ELF-1 (cell line): ENCODE data around the gene ZCCHC3.
A peak's percentile ranks its signal among the peaks of the same experiment; 100 is the strongest.

Source experiments
- DNase-seq: peaks from one replicate; pipeline ENCODE4 v3.0.0-alpha.2; 2016; ENCODE audit warnings: low read depth, low spot score

The ZCCHC3 gene

DNA sequence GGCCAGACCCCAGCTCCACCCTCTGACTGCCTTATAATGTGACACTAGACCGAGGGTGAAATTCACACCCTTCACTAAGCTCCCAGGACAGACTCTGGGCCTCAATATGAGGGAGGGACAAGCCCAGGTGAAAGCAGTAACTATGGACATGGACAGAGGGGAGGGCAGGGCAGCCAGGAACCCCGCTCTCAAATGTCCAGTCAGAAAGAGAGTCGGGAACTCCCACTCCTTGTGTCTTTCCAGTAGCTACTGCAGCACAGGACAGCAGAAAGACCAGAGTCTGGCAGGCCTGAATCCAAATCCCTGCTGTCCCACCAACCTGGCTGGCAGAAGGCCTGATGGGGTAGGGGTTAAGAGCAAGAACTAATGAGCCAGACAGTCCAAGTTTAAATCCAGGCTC lies 13.2 kb upstream of the ZCCHC3 start:
- DNase-seq = no peak

DNA sequence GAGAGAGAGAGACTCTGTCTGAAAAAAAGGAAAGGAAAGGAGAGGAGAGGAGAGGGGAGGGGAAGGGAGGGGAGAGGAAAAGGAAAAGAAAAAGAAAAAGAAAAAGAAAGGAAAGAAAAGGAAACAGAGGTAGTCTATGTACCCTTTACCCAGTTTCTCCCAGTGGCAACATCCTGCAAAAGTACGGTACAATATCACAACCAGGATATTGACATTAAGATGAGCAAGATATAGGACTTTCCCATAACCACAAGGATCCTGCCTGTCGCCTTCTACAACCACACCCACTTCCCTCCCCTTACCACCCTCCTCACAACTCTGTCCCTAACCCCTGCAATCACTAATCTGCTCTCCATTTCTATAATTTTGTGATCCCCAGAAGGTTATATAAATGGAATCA lies 10.9 kb upstream of the ZCCHC3 start:
- DNase-seq = no peak

DNA sequence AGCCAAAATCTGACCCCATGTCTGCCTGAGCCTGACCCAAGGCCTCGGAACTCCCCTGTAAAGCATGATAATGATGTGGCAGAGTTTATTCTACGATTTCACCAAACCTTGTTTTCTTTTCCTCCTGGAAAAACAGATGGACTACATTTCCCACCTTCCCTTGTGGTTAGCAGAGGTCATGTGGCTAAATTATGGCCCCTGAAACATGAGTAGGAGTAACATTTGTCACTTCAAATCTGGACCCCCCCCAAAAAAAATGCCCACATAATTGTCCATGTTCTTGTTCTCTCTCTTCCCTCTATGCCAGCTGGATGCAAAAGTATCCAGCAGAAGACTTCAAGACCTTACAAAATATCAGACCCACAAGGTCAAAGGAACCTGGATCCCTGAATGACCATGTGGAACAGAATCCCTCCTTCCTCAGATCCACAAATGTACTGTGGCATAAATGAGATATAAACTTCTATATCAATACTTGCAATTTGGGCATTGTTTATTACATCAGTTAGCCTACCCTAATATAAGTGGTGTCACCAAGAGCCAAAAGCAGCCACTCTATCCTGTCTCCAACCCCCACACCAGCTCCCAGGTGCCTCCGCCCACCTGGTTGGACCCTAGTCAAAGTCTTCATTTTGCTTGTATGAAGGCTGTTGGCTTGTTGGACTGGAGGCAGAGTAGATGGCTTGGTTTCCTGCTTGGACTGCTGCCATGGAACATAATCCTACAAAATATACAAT lies 8.2 kb upstream of the ZCCHC3 start:
- no peak for DNase-seq

DNA sequence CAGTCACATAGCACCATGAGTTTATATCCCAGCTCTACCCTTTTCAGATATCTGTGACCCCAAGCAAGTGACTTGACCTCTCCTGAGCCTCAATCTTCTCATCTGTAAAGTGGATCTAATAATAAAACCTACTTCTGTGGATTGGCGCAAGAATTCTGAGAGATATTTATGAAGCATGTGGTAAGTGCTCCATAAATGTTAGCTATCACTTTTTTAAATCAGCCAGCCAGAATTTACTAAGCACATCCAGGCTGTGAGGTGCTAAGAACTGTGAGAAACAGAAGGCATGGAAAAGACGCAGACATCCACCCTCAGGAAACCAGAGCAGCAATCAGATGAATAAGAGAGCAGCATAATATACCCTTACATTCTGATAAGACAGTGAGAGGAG lies 7.7 kb upstream of the ZCCHC3 start:
- DNase-seq = no peak

DNA sequence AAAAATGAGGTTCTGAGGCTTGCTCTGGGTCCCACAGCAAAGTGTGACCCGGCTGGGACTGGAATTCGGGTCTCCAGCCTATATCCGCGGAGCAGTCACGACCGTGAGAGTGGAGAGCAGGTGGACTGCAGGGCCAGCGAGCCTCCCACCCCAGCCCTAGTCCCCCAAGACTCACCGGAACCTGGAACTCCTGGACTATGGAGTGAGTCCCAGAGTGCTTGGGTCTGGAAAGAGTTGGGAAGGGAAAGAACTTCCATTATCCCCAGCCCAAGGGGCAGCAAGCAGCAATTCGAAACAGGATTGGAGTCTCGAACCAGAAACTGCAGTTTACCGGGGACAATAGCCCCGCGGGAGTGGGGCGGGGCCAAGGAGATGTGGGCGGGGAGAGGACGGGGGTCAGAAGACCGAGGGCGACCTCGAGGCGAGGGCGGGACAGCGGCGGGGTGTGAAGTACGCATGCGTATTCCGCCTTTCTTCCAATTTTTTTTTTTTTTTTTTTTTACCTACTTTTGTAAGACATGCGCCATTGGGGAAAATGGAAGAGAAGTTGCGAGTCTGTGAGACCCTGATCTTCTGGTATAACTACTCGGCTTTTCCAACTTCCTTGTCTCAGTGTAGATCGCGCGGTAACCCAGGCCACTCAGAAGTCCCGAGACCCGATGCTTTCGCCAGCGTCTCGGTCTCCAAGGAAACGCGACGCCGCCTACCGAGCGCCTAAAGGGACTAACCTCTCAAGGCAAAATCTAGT lies 7.1 kb upstream of the ZCCHC3 start, which contains the start of gene C20orf96:
Gene C20orf96 (minus strand): TSS at position 667 of the 748 bp plus-strand sequence. CDS start 140 bp downstream, at position 527.
- peak; percentile 93 for DNase-seq

DNA sequence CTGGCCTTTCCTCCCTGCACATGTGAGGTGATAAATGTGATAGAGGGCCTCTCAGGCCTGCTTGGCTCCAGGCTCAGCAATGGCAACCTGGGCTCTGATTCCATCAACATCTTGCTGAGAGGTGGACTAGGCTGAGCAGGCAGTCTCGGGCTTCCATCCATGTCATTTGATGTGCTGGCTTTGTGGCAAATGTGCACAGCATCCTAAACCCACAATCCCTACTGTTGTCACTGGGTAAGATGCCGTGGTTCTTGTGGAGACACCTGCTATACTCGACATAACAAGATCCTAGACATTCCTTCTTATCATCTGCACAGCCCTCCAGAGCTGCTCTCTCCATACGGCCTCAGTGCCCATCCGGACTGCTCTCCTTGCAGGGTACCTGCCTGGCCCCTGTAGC lies 2.8 kb upstream of the ZCCHC3 start:
- DNase-seq = no peak

DNA sequence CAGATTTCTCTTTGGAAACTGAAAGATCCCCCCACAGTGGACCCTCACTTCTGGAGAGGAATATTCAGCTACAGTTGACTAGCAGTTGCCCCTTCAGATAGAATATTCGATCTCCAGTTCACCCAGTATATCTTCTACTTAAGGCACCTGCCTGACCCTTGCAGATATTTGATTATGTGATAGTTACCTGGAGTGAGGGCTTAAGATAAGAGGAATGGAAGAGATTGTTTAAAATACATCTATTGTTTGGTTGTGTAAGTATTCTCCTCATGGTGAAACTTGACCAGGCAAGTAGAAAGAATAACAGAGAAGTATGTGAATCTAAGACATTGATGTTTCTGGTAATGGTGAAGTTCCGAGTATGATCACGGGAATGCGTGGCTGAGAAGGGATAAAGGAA lies 1.6 kb upstream of the ZCCHC3 start:
- no peak for DNase-seq

DNA sequence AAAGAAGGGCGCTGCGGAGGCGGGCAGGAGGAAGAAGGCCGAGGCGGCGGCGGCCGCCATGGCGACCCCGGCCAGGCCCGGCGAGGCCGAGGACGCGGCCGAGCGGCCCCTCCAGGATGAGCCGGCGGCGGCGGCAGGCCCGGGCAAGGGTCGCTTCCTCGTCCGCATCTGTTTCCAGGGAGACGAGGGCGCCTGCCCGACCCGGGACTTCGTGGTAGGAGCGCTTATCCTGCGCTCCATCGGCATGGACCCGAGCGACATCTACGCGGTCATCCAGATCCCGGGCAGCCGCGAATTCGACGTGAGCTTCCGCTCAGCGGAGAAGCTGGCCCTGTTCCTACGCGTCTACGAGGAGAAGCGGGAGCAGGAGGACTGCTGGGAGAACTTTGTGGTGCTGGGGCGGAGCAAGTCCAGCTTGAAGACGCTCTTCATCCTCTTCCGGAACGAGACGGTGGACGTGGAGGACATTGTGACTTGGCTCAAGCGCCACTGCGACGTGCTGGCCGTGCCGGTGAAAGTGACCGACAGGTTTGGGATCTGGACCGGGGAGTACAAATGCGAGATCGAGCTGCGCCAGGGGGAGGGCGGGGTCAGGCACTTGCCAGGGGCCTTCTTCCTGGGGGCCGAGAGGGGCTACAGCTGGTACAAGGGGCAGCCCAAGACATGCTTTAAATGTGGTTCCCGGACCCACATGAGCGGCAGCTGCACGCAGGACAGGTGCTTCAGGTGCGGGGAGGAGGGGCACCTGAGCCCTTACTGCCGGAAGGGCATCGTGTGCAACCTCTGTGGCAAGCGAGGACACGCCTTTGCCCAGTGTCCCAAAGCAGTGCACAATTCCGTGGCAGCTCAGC lies 780 bp downstream of the ZCCHC3 start:
- peak; percentile 45 for DNase-seq

DNA sequence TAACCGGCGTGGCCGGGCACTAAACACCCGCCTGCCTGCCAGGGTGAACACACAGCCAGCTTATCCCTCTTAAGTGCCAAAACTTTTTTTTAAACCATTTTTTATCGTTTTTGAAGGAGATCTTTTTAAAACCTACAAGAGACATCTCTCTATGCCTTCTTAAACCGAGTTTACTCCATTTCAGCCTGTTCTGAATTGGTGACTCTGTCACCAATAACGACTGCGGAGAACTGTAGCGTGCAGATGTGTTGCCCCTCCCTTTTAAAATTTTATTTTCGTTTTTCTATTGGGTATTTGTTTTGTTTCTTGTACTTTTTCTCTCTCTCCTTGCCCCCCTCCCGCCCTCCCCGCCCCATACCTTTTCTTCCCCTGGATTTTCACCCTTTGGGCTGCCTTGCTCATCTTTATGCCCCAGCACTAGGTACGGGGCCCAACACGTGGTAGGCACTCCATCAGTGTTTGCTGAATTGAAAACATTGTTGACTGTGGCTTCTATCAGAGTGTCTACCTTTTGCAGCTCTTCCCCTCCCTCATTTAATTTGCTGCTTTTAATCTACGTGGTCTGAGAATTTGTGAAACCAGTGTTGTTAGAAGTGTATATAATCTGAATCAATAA lies 1.5 kb downstream of the ZCCHC3 start:
- DNase-seq = no peak

DNA sequence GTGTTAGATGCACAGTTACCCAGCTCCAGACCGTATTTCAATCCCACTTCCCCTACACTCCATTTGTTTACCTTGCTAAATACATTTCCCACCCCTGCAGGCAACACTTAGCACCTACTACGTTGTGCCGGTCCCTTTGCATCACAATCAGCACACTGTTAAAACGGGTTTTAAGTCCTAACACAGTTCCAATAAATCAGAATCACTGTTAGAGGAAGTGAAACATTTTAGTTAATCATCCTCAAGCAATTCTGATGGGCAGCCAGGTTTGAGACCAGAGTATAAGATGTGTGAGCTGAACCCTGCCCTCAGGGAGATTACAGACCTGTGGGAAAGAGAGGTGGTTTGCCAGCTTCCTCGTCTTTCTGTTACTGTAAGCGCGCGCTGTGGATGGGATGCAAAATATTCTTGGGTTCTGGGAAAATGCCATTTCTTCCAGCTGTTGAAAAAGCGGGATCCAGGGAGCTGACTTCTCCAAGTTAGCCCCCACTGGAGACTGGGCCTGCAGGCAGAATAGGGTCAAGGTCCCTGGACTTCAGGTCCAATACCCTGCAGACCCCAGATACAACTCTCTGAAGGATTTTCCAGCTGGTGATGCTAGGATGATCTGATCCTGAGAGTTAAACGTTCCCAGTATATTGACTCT lies 3.1 kb downstream of the ZCCHC3 start:
- DNase-seq = peak; percentile 63

DNA sequence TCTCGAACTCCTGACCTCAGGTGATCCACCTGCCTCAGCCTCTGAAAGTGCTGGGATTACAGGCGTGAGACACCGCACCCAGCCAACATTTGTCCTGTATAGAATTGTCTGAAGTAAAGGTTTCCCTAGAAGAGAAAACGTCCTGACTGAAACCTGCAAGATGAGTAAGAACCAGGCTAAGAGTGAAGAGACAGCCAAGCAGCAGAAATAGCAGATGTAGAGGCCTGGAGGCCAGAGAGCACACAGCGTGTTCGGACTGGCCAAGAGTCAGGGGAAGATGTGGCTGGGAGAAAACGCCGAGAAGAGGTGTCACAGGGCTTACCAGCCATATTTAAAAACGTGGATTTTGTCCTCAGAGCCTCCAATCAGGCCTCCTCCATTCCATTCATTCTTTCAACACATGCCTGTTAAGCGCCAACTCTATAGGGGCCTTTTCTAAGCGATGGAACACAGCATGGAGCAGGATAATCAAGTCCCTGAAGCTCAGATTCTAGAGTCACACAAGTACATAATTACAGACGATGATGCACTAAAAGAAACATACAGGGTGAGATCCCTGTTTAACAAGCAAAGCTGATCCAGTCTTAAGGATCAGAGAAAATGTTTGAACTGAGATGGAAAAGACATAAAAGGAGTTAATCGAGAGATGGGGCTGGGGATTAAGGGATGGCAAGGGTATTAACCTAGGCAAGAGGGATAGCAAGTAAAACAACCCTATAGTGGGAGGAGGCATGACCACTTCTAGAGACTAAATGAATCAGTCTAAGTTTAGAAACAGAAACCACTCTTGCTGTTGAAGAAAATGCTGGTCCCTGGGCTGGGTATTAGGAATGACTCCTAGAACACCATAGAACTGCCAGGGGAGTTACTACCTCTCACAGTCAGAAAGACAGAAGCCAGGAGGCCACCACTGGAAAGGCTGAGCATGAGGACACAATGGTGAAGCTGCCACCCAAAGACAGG lies 4.8 kb downstream of the ZCCHC3 start:
- no peak for DNase-seq

DNA sequence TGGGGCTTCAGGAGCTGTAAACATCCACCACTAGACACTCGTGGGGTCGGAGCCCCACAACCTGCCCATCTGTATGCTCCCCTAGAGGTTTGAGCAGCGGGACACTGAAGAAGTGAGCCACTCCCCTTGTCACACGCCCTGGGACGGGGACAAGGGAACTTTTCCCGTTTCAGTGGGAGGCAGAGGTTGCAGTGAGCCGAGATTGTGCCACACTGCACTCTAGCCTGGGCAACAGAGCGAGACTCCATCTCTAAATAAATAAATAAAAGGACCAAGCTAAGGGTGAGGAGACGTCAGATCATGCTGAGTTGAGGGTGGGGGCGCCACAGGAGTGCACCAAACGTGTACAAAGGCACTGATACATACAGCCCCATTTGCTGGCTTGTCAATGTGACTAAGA lies 8.4 kb downstream of the ZCCHC3 start:
- no peak for DNase-seq

DNA sequence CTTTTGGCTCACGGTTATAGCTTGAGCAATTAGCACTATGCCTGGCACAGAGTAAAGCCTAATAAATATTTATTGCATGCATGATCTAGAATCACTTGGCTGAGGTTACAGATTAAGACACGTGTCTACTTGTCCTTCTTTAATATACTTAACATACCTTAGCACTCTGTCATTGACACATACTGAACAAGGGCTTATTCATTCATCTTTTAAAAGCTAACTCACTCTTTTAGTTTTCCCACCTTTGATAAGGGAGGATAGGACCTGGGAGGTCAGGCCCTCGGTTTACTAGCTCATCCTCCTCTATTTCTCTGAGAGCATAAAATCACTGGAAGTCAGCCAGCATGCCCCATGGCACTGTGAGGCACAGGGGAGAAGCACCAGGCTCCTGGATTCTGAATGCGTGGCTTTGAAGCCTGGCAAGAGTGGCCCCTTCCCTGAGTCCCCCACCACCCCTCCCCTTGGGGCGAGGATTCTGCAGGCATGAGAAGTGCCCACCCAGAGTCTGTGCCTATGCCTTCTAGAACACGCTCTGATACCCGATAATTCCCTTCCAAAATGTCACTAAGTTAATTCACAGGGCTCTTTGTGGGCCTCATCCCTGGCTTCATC lies 11.2 kb downstream of the ZCCHC3 start:
- no peak for DNase-seq

DNA sequence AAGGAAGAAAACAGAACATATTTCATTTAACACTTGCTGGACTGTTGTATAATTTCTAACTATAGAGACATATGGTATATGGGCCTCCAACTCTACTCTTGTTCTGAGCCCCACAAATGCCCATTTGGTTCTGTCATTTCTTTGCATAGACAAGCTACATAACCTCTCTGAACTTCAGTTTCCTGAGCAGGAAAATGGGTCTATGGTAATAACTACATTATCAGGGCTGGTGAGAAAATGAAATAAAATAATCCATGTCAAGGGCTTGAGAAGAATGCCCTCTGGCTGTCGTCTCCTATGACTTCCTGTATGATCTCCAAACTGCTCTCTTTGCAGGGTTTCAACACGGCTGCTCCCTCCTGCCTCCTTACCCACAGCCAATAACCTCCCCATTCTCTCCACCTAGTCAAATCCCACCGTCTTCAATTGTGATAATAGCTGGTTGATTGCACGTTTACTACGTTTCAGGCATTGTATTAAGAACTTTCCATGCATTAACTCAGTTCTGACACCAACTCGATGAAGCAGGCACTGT lies 12.0 kb downstream of the ZCCHC3 start:
- no peak for DNase-seq

DNA sequence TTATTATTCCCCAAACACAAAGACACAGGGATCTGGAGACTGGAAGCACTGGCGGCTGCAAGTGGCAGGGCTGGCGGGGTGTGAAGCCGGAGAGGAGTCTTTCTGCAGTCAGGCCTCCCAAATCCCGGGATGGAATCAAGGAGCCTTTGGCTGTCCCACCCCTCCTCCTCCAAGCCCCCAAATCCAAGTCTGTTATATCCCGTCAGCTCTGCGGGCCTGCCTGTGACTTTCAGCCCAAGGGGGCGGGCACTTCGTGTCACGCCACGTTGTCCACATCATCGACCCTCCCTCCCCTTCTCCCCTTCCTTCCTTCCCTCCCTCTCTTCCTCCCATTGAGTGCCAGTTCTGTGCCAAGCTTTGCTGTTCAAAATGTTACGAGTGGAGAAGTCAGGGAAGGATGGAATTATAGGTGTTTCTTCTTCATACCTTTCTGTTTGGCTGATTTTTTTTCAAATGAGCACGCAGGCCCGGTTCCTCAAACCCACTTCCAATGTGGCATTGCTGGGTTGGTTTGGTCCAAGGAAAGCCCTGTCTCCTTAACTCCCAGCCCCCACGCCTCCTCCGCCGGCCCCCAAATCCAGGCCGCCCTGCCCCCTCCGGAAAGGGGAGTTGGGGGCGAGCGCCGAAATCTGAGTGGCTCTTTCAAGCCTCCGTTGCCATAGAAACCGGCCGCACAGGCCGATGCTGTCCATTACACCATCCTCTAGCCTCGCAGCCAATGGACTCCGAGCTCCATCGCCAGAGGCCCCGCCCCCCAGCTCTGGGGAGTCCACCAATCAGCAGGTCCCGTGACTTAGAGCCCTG lies 12.7 kb downstream of the ZCCHC3 start:
- peak; percentile 99 for DNase-seq

DNA sequence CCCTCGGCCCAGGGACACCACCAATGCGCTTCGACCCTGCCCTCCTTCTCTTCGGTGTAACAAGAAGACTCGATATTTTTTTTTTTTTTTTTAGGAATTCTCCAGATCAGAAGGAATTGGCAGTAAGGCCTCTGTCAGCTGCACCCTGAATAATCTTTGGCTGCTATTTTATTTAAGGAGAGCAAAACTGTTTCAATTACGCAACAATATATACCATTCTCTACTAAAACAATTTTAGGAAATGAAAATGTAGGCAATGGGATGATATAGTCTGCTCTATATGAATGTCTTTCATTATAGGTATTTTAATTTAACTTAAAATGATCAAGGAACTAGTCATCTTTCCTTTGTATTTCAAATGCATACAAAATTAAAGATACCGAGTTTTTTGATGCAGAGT lies 13.3 kb downstream of the ZCCHC3 start:
- DNase-seq = no peak

DNA sequence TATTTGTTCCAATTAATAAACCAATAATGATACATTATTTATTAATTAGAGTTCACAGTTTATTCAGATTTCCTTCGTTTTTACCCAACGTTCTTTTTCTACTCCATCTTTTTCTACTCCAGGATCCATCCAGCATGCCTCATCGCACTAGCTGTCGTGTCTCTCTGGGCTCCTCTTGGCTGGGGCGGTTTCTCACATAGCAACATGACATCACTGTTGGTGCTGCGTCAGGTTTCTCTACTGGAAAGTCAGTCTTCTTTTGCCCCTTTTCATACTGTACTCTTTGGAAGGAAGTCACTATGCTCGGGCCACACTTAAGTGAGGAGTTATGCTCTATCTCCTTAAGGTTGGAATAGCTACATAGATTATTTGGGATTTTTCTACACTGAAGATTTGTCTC lies 14.2 kb downstream of the ZCCHC3 start:
- DNase-seq = no peak

DNA sequence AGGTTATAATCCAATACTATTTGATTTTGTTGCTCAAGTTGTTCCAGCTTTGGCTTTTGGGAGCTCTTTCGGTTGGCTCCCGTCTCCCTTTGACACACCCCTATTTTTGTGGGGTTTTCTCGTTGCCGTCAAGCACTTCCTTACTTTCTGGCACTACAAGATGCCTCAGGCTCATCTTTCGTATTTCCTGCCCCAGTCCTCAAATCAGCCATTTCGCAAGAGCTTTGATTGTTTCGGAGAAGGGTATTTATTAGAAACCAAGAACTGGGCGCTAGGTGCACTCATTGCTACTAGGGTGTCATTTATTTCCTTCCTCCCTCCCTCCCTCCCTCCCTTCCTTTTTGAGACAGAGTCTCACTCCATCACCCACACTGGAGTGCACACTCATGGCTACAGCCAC lies 14.7 kb downstream of the ZCCHC3 start:
- DNase-seq = no peak

DNA sequence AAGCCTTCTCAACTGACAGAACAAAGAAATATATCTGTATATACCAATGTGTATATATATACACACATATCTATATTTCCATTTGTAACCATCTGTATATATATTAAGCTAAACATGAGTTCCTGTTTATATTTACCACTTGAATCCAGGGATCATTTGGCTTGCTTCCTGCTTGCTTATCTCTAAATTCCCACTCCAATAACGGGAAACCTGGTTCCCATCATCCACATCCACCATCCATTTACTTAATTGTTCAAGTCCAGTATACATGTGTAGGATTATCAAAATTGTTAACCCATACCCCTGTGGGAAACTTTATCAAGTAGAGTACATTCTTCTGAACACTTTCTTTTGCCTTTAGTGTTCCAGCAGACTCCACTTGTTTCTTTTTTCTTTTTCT lies 15.5 kb downstream of the ZCCHC3 start:
- DNase-seq = no peak
